ENCODE results near the gene PEPD. TPM values are rescaled to one million over a fixed set of nuclear protein-coding genes. Genes with fewer than 3 reads are reported as not detected.

Gene PEPD
- total and polyA plus RNA-seq, 2 donors (not counting 3 experiments of a cell fraction or from before 2014, with no cell fraction given) = 73.7 to 126 TPM

DNA sequence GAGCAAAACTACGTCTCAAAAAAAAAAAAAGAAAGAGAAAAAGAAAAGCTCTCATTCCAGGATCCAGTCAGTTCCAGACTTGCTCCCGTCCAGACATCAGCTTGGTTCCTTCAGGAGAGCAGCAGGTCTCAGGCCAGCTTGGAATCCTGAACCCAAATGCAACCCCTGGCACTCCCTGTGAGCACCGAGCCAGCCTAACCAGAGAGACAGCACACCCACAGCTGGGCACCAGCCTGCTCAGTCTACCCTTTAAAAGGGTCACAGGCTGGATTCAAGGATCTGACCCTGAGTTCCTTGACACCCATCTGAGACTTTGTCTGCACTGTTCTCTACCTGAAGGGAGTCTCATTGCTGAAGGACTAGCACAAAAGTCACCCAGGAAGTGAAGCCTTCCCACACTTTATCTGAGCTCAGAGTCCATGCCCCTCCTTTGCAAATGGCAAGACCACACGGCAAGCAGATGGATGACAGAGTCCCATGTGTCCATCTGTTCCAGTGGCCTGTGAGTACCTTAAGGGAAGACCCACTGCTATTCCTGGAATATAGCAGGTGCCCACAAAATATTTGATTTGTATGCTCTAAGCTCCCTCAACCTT lies 1.4 kb downstream of the PEPD start:
- no peak for DNase-seq (ENCODE audit: low read depth, low spot score)
- no peak overlapping the region for H3K4me2 ChIP-seq (ENCODE audit: insufficient read depth, low read length)
- FAIRE-seq = no peak
- H3K4me3 ChIP-seq (replicated peaks in 1 of 3; ENCODE audit: insufficient read depth in 1 of 3, low read depth in 1 of 3, low read length in 3 of 3) = no peak overlapping the region
- no peak overlapping the region for H2AFZ ChIP-seq (ENCODE audit: low read depth, low read length)
- H3K9me1 ChIP-seq (replicated peaks; ENCODE audit: control insufficient read depth, extremely low read depth, insufficient read depth, low read length) = no peaks in the 10 kb centered on the region
- H3K79me2 ChIP-seq (ENCODE audit: control insufficient read depth, insufficient read depth, low read length) = peaks cover 9% of the 10 kb centered on the region
- peaks cover 9% of the 10 kb centered on the region for H3K4me1 ChIP-seq (ENCODE audit: control insufficient read depth, extremely low read depth, insufficient read depth, low read length)
- CTCF ChIA-PET = interaction anchor here (0.8 to 5.6 kb wide), 2 partner anchors 10 to 89 kb away, joined by 4 to 39 read pairs; no protein-coding TSS in a partner anchor
- POLR2A ChIA-PET = no interaction called here
- BruUV-seq (replicated peaks) = no TSS peak
- dilution Hi-C loops (cut with MboI; ENCODE audit: extremely low pct_ligation_motif_present, low sequenced_read_pairs) = no loop called here
- H3K27me3 ChIP-seq (ENCODE audit: control insufficient read depth in 2 of 2, insufficient read depth in 2 of 2, low read length in 2 of 2) = no peaks in the 10 kb centered on the region
- H3K9ac ChIP-seq (replicated peaks; ENCODE audit: extremely low read depth, insufficient read depth, low read length) = no peak overlapping the region
- no peaks in the 10 kb centered on the region for H4K20me1 ChIP-seq (replicated peaks; ENCODE audit: control insufficient read depth, extremely low read depth, insufficient read depth, low read length)
- TF ChIP-seq EZH2 (IDR thresholded peaks at IDR 0.05; ENCODE audit: borderline replicate concordance, low read depth, low read length, severe bottlenecking) (no peak), MYC (IDR thresholded peaks at IDR 0.05; ENCODE audit: low read depth, low read length) (no peak)
- H3K9me3 ChIP-seq (replicated peaks; ENCODE audit: control insufficient read depth, insufficient read depth, low read length) = no peaks in the 10 kb centered on the region
- no peak overlapping the region for H3K27ac ChIP-seq (ENCODE audit: insufficient read depth, low read depth, low read length)
- no peaks in the 10 kb centered on the region for H3K36me3 ChIP-seq (ENCODE audit: control insufficient read depth in 2 of 2, extremely low read depth in 1 of 2, insufficient read depth in 2 of 2, low read length in 2 of 2)
- intact Hi-C loops (cut with micrococcal nuclease) = no loop called here

DNA sequence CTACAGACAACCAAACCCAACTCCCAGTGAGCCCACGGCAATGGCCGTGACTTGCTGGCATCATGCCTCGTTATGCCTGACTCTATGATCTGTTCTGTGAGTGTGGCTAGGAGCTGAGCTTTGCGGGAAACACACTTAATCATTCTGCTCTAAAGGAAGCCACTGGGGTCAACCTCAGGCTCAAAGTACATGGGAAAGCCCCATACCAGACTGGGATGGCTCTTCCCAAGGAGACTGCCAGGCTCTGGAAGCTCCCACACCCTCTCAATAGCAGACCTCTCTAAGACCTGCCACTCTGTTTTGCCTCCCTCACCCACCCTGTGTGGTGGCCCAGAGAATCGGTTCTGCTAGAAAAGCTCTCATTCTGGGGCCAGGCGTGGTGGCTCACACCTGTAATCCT lies 2.2 kb downstream of the PEPD start:
- Histone ChIP-seq H3K4me2 (ENCODE audit: insufficient read depth, low read length) (no peak overlapping the region), H4K20me1 (replicated peaks; ENCODE audit: control insufficient read depth, extremely low read depth, insufficient read depth, low read length) (no peaks in the 10 kb centered on the region), H3K9me3 (replicated peaks; ENCODE audit: control insufficient read depth, insufficient read depth, low read length) (no peaks in the 10 kb centered on the region), H3K4me1 (ENCODE audit: control insufficient read depth, extremely low read depth, insufficient read depth, low read length) (peaks cover 9% of the 10 kb centered on the region), H3K79me2 (ENCODE audit: control insufficient read depth, insufficient read depth, low read length) (peaks cover 9% of the 10 kb centered on the region), H3K9ac (replicated peaks; ENCODE audit: extremely low read depth, insufficient read depth, low read length) (no peak overlapping the region), H3K27ac (ENCODE audit: insufficient read depth, low read depth, low read length) (no peak overlapping the region), H3K36me3 (ENCODE audit: control insufficient read depth in 2 of 2, extremely low read depth in 1 of 2, insufficient read depth in 2 of 2, low read length in 2 of 2) (no peaks in the 10 kb centered on the region), H3K9me1 (replicated peaks; ENCODE audit: control insufficient read depth, extremely low read depth, insufficient read depth, low read length) (no peaks in the 10 kb centered on the region), H3K27me3 (ENCODE audit: control insufficient read depth in 2 of 2, insufficient read depth in 2 of 2, low read length in 2 of 2) (no peaks in the 10 kb centered on the region), H3K4me3 (replicated peaks in 1 of 3; ENCODE audit: insufficient read depth in 1 of 3, low read depth in 1 of 3, low read length in 3 of 3) (no peak overlapping the region), H2AFZ (ENCODE audit: low read depth, low read length) (no peak overlapping the region)
- no TSS peak for BruUV-seq (replicated peaks)
- dilution Hi-C loops (cut with MboI; ENCODE audit: extremely low pct_ligation_motif_present, low sequenced_read_pairs) = no loop called here
- ChIA-PET CTCF (interaction anchor here (0.8 to 5.6 kb wide), 2 partner anchors 9 to 89 kb away, joined by 4 to 39 read pairs; no protein-coding TSS in a partner anchor), POLR2A (no interaction called here)
- no peak for TF ChIP-seq GATA2 (IDR thresholded peaks at IDR 0.05; ENCODE audit: insufficient read depth, insufficient read length, low read depth, low read length)
- TF ChIP-seq FOS (IDR thresholded peaks at IDR 0.05; ENCODE audit: borderline replicate concordance, insufficient read depth, low read length) = no peak
- TF ChIP-seq, protein P1, sequence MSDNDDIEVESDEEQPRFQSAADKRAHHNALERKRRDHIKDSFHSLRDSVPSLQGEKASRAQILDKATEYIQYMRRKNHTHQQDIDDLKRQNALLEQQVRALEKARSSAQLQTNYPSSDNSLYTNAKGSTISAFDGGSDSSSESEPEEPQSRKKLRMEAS (IDR thresholded peaks at IDR 0.05; ENCODE audit: insufficient read depth, insufficient read length) = no peak
- no peak for TF ChIP-seq EZH2 (IDR thresholded peaks at IDR 0.05; ENCODE audit: borderline replicate concordance, low read depth, low read length, severe bottlenecking)
- no peak for TF ChIP-seq POLR2AphosphoS5 (IDR thresholded peaks at IDR 0.05; ENCODE audit: insufficient read depth, low read depth, low read length)
- TF ChIP-seq MYC (IDR thresholded peaks at IDR 0.05; ENCODE audit: low read depth, low read length) = no peak
- TF ChIP-seq, protein P2, sequence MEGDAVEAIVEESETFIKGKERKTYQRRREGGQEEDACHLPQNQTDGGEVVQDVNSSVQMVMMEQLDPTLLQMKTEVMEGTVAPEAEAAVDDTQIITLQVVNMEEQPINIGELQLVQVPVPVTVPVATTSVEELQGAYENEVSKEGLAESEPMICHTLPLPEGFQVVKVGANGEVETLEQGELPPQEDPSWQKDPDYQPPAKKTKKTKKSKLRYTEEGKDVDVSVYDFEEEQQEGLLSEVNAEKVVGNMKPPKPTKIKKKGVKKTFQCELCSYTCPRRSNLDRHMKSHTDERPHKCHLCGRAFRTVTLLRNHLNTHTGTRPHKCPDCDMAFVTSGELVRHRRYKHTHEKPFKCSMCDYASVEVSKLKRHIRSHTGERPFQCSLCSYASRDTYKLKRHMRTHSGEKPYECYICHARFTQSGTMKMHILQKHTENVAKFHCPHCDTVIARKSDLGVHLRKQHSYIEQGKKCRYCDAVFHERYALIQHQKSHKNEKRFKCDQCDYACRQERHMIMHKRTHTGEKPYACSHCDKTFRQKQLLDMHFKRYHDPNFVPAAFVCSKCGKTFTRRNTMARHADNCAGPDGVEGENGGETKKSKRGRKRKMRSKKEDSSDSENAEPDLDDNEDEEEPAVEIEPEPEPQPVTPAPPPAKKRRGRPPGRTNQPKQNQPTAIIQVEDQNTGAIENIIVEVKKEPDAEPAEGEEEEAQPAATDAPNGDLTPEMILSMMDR (IDR thresholded peaks at IDR 0.05; ENCODE audit: extremely low read depth in 1 of 2, insufficient read depth in 1 of 2, low read depth in 1 of 2, low read length in 2 of 2) = no peak
- intact Hi-C loops (cut with micrococcal nuclease) = no loop called here
- DNase-seq (ENCODE audit: low read depth, low spot score) (no peak), FAIRE-seq (no peak)
